AG10803 (cell line): ENCODE measurements around the gene IMPG2.
A peak's percentile ranks its signal among the peaks of the same experiment; 100 is the strongest.

Experiments used
- DNase-seq: peaks from one replicate; pipeline ENCODE4 v3.0.0; 2010; ENCODE audit warnings: low read depth
- H3K4me3 ChIP-seq: 2 replicates; pipeline ENCODE4 v1.5.1; 2011; ENCODE audit warnings: mild to moderate bottlenecking, low read length, control low read depth
- TF ChIP-seq, protein P1 (sequence below): conservative IDR thresholded peaks from 2 replicates; pipeline ENCODE4 v1.5.1; 2011; ENCODE audit warnings: mild to moderate bottlenecking, low read length, control low read depth, inconsistent platforms

Gene IMPG2

DNA sequence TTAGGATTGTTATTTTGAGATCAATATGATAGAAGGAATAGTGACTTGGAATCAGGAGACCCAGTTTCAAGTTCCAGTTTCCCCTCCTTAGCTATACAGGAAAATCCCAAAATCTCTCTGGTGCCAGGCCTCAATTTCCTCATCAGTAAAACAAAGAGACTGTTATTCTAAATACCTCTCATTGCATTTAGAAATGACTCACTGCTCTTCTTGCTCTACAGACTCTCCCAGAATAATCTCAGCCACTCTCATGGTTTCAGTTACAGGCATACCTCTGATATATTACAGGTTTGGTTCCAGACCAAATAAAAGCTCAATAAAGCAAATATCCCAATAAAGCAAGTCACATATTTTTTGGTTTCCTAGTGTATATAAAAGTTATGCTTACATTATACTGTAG, 28.3 kb downstream of the IMPG2 start:
- H3K4me3 ChIP-seq, result no peak overlapping the region
- peak; percentile 12 for DNase-seq
- TF ChIP-seq, protein P1, sequence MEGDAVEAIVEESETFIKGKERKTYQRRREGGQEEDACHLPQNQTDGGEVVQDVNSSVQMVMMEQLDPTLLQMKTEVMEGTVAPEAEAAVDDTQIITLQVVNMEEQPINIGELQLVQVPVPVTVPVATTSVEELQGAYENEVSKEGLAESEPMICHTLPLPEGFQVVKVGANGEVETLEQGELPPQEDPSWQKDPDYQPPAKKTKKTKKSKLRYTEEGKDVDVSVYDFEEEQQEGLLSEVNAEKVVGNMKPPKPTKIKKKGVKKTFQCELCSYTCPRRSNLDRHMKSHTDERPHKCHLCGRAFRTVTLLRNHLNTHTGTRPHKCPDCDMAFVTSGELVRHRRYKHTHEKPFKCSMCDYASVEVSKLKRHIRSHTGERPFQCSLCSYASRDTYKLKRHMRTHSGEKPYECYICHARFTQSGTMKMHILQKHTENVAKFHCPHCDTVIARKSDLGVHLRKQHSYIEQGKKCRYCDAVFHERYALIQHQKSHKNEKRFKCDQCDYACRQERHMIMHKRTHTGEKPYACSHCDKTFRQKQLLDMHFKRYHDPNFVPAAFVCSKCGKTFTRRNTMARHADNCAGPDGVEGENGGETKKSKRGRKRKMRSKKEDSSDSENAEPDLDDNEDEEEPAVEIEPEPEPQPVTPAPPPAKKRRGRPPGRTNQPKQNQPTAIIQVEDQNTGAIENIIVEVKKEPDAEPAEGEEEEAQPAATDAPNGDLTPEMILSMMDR, result no peak

DNA sequence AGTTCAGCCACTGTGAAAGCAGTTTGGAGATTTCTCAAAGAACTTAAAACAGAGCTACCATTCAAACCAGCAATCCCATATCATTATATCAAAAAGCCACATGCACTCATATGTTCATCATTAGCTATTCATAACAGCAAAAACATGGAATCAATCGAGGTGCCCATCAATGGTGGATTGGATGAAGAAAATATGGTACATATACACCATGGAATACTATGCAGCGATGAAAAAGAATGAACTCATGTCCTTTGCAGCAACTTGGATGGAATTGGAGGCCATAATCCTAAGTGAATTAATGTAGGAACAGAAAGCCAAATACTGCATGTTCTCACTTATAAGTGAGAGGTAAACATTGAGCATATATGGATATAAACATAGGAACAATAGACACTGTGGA, 32.1 kb downstream of the IMPG2 start:
- TF ChIP-seq, protein P1, result no peak
- no peak for DNase-seq
- no peak overlapping the region for H3K4me3 ChIP-seq

DNA sequence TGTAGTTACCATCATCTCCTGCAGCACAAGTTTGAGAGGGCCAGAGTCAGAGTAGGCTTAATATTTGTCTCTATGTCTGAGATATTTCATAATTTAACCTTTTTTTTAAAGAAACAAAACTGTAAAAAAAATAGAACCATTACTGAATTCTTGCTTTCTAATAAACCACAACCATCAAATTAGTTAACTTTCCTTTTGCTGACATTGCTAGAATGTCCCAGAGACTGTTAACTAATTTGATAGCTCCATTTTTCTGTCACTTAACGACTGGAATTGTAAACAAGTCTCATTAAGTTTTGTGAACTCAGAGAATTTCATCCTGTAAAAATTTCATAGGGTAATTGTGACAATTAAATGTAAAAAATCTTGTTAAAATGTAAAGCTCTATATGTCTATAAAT, 35.6 kb downstream of the IMPG2 start:
- no peak overlapping the region for H3K4me3 ChIP-seq
- no peak for DNase-seq
- TF ChIP-seq, protein P1, result no peak

DNA sequence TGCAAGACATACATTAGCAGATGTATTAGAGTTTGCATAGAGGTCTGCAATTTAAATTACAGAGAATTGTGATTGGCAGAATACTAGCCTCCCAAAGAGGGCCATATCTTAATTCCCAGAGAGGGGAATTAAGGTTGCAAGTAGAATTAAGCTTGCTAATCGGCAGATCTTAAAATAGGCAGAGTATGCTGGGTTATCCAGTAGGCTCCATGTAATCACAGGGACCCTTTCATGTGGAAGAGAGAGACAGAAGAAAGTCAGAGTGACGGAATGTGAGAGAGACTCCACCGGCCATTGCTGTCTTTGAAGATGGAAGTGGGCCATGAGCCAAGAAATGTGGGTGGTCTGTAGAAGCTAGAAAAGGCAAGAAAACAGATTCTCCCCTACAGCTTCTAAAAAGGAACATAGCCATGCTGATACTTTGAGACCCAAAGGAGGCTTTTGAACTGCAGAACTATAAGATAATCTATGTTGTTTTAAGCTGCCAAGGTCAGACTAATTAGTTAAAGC, 38.8 kb downstream of the IMPG2 start:
- TF ChIP-seq, protein P1, result no peak
- DNase-seq, result no peak
- no peak overlapping the region for H3K4me3 ChIP-seq

DNA sequence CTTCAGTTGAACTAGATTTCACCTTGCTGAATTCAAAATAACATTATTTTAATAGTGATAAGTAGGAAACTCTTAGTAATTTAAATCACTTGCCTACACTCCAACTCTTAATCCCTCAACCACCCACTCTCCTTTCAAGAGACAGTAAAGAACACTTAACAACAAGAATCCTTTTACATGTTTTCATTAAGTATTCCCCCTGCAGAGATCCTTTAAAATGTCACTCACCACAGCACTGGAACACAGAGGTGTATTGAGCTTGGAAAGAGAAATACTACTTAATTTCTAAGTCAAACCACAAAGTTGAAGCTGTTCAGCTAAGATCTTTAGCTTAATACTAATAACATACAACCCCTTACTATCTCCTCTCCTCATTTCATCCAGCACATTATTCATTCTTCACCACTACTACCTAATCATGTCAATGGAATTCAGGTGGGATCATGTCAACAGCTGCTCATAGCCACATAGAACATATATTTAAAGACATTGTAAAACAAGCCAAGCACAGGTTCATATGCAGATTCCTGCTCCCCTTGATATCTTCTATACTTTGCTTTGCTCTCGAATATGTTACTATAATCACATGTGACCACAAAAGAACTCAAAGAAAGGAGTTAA, 40.5 kb downstream of the IMPG2 start:
- TF ChIP-seq, protein P1, result no peak
- no peak overlapping the region for H3K4me3 ChIP-seq
- DNase-seq, result no peak

DNA sequence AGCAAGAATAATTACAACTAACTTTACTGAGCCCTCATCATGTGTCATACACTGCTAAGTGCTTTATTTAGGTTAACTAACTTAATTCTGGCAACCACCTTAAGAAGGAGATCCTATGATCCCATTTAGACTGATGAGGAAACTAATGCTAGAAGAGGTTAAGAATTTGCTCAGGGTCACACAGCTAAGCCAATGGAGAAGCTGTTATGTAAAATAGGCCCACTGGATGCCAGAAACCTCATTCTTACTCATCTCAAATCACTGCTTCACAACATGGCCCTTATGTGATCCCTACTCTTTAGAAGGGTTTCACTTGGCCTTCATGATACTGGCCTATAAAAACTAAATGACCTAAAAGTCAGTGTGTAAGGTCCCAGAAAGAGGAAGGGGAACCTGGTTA, 41.2 kb downstream of the IMPG2 start:
- peak; percentile 4 for DNase-seq
- no peak overlapping the region for H3K4me3 ChIP-seq
- TF ChIP-seq, protein P1, result no peak

DNA sequence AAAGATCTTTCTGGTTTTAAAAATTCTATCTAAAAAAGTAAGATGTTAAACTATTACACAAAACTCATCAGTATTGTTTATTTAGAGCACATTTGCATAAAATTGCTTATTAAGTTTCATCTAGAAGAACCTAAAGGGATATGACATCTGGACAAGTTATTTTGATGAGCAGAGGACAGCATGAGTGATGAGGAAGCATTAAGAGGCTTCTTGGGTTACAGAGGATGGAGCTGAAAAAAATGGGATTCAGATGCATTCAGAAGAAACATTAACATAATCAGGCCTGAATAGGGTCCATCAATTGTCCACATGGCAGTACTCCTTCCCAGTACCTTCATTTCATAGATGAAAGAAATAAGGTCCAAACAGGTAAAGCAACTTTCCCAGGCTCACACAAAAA, 41.6 kb downstream of the IMPG2 start:
- H3K4me3 ChIP-seq, result no peak overlapping the region
- TF ChIP-seq, protein P1, result no peak
- no peak for DNase-seq
